Measurements from ENCODE around the gene SYPL1. TPM values are rescaled to one million over a fixed set of nuclear protein-coding genes. Genes with fewer than 3 reads are reported as not detected.
"Not testable (repeated sequence)": the region's sequence is repeated elsewhere in the genome, so short reads cannot be mapped to it uniquely, and the experiment has no call there.

Gene SYPL1
- total and polyA plus RNA-seq, 9 of the 15 experiments (the other 6 are each of a cell fraction or from before 2014, with no cell fraction given), result 23.8 to 214 (median 70.2) TPM

- TF ChIP-seq CREB3 (tag; conservative IDR thresholded peaks at IDR 0.05; ENCODE audit: low read depth), result no peak
- no peak for TF ChIP-seq SIX5 (IDR thresholded peaks at IDR 0.05; ENCODE audit: borderline replicate concordance in 1 of 2, insufficient read depth in 1 of 2, low read depth in 1 of 2, low read length in 2 of 2)
- no peak for TF ChIP-seq RBBP5 (IDR thresholded peaks at IDR 0.05; ENCODE audit: borderline replicate concordance, insufficient read depth, low read length, poor library complexity, severe bottlenecking)
- no peak for TF ChIP-seq MEF2A (IDR thresholded peaks at IDR 0.05; ENCODE audit: control insufficient read depth, low read depth, low read length)
- TF ChIP-seq MTF1 (CRISPR knock-in tag; IDR thresholded peaks at IDR 0.05; ENCODE audit: borderline replicate concordance), result no peak
- TF ChIP-seq TCF15 (CRISPR knock-in tag; IDR thresholded peaks at IDR 0.05), result no peak
Measured at GRCh38 chr7:106138776-106139175, 26.7 kb upstream of the SYPL1 start (continued).

- H3K9me3 ChIP-seq (replicated peaks; ENCODE audit: control insufficient read depth, insufficient read depth, low read depth, low read length); H3K79me2 ChIP-seq (ENCODE audit: control insufficient read depth, insufficient read depth, low read length); intact Hi-C loops (cut with micrococcal nuclease); in situ Hi-C loops (cut with MboI); DNase-seq (ENCODE audit: extremely low read depth in 1 of 4, low spot score in 3 of 4); H3K4me2 ChIP-seq (ENCODE audit: insufficient read depth, low read length); H3K9ac ChIP-seq (ENCODE audit: insufficient read depth in 1 of 2, low read depth in 2 of 2, low read length in 2 of 2); FAIRE-seq; H3K4me3 ChIP-seq; H2AFZ ChIP-seq (ENCODE audit: low read depth, low read length); BruUV-seq (replicated peaks); H3K4me1 ChIP-seq (replicated peaks in 1 of 2; ENCODE audit: control insufficient read depth in 2 of 2, insufficient read depth in 2 of 2, low read length in 2 of 2); H3K27ac ChIP-seq (ENCODE audit: extremely low read depth, low read depth, low read length); H3K9me1 ChIP-seq (ENCODE audit: control insufficient read depth, insufficient read depth, low read length); ATAC-seq; H4K20me1 ChIP-seq (replicated peaks; ENCODE audit: control insufficient read depth, insufficient read depth, low read length); H3K36me3 ChIP-seq (ENCODE audit: control insufficient read depth, insufficient read depth, low read length): not testable (repeated sequence)
- TF ChIP-seq ZNF146 (CRISPR knock-in tag; IDR thresholded peaks at IDR 0.05; ENCODE audit: unreplicated experiment), result peak; percentile 76
- ChIA-PET POLR2A (interaction anchor here (0.7 kb wide), 1 partner anchor 33 kb away, joined by 3 read pairs; no protein-coding TSS in a partner anchor), CTCF (ENCODE audit: low intra/inter-chr PET ratio) (interaction anchor here (0.6 kb wide), 1 partner anchor 88 kb away, joined by 3 read pairs; no protein-coding TSS in a partner anchor)
- H3K27me3 ChIP-seq (ENCODE audit: control insufficient read depth in 2 of 2, insufficient read depth in 2 of 2, low read length in 2 of 2), result peaks cover 53 to 57% of the 10 kb centered on the region in 2 experiments
Measured at GRCh38 chr7:106138181-106138580, 26.1 kb upstream of the SYPL1 start.

Measured in K562 (cell line).